Endodermal cell (in vitro differentiated cells): ENCODE measurements around the gene ODAD3. TPM values are rescaled to one million over a fixed set of nuclear protein-coding genes. Genes with fewer than 3 reads are reported as not detected.

ENCODE experiments used
- DNase-seq: peaks from one replicate; pipeline ENCODE4 v3.0.0-alpha.2; 2017
- H3K27ac ChIP-seq: 2 replicates; pipeline ENCODE4 v1.5.1; 2013; ENCODE audit warnings: mild to moderate bottlenecking, low read depth, low read length, moderate library complexity
- H3K27me3 ChIP-seq: 2 replicates; pipeline ENCODE4 v1.6.1; 2013; ENCODE audit warnings: mild to moderate bottlenecking, low read length, moderate library complexity; ENCODE audit not compliant: insufficient read depth, control insufficient read depth, poor library complexity, severe bottlenecking
- H3K36me3 ChIP-seq: 2 replicates; pipeline ENCODE4 v1.7.0; 2013; ENCODE audit warnings: mild to moderate bottlenecking, low read length, moderate library complexity; ENCODE audit not compliant: control insufficient read depth, insufficient read depth
- H3K4me1 ChIP-seq: one replicate; pipeline ENCODE4 v1.7.0; 2013; ENCODE audit warnings: low read length; ENCODE audit not compliant: control insufficient read depth, insufficient read depth
- H3K4me3 ChIP-seq: 2 replicates; pipeline ENCODE4 v1.5.1; 2013; ENCODE audit warnings: mild to moderate bottlenecking, low read length, moderate library complexity
- H3K9ac ChIP-seq: 2 replicates; pipeline ENCODE4 v1.6.1; 2013; ENCODE audit warnings: mild to moderate bottlenecking, low read length, moderate library complexity; ENCODE audit not compliant: poor library complexity, severe bottlenecking; ENCODE audit errors: extremely low read depth
- H3K9me3 ChIP-seq: 2 replicates; pipeline ENCODE4 v1.6.1; 2013; ENCODE audit warnings: mild to moderate bottlenecking, low read length, moderate library complexity; ENCODE audit not compliant: control insufficient read depth
- H3K27ac Mint-ChIP-seq: 2 replicates; pipeline ENCODE4 v1.8.0; 2020; ENCODE audit warnings: mixed read lengths
- H3K27me3 Mint-ChIP-seq: 2 replicates; pipeline ENCODE4 v1.8.0; 2021; ENCODE audit warnings: mild to moderate bottlenecking, mixed read lengths; ENCODE audit not compliant: insufficient read depth
- H3K36me3 Mint-ChIP-seq: 2 replicates; pipeline ENCODE4 v1.8.0; 2020; ENCODE audit warnings: low read depth, mixed read lengths
- H3K4me1 Mint-ChIP-seq: 2 replicates; pipeline ENCODE4 v1.8.0; 2020; ENCODE audit warnings: mixed read lengths
- H3K4me3 Mint-ChIP-seq: 2 replicates; pipeline ENCODE4 v1.8.0; 2020; ENCODE audit warnings: mild to moderate bottlenecking, moderate library complexity, mixed read lengths
- H3K9me3 Mint-ChIP-seq: 2 replicates; pipeline ENCODE4 v1.8.0; 2020; ENCODE audit warnings: mild to moderate bottlenecking, mixed read lengths
- CTCF ChIP-seq: fragments of 200-600 bp; sonication (generic); conservative IDR thresholded peaks from 2 replicates; pipeline ENCODE4 v1.5.0; 2021; ENCODE audit warnings: antibody characterized with exemption, mild to moderate bottlenecking
- WGBS, 2 experiments: methylation state at CpG; one replicate each; pipeline versions ENCODE4 v1.1.5 to v1.1.7; 2013; ENCODE audit warnings: missing lambda C conversion rate in 2 of 2, mixed read lengths in 1 of 2; ENCODE audit not compliant: insufficient coverage in 1 of 2, insufficient read length in 1 of 2; 5-methylcytosine and 5-hydroxymethylcytosine counted together
- total RNA-seq, 2 donors: library from RNA; stranded (reverse); fragmentation: NEBNext Ultra II Directional in 1 of 2; extraction: Animal tissue kit (Norgen Biotek cat#: 25700) in 1 of 2; gene quantifications; 2 replicates in 1 of 2; 3 replicates in 1 of 2; pipeline ENCODE4 v1.2.1, GENCODE V29; 2021

ODAD3 gene
- total RNA-seq, 2 donors from 2014 or later = 0.88 to 2.4 TPM

DNA sequence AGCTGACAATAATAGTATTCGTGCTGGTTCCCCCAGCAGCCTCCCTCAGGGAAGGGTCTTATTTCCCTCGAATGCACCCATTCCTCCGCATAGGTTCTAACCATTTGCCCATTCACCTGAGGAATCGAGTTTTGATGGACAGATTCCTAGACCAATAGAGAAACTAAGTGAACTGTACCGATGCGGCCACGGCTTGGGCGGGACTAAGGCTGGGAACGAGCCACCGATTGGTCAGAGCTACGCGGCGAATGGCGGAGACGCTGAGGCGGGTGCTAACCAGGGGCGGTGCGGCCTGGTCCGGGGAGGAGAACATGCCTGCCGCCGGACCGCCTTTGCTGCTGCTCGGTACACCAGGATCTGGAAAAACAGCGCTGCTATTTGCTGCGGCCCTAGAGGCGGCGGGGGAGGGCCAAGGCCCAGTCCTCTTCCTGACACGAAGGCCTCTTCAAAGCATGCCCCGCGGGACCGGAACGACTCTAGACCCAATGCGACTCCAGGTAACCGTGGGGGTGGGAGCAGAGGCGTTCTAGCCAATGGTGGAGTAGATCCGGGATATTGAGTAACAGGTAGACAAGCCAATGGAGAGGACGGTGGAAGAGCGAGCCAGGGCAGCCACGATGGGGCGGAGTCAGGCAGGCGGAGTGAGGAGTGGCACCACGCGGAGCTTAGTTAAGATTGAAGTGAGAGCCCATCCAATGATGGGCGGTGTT lies 60.3 kb downstream of the ODAD3 start, which contains the start of gene SWSAP1:
Gene SWSAP1, plus strand, starts transcription at position 234 of the 710 bp plus-strand sequence. Its CDS starts 15 bp downstream, at position 249.
- Histone ChIP-seq H3K36me3 (peaks cover 13% of the 10 kb centered on the region), H3K4me1 (peaks cover 4% of the 10 kb centered on the region), H3K9ac (peak within 1 kb of the TSS; percentile 73), H3K27ac (peak within 1 kb of the TSS; percentile 91), H3K4me3 (peak within 1 kb of the TSS; percentile 81), H3K9me3 (no peaks in the 10 kb centered on the region), H3K27me3 (no peaks in the 10 kb centered on the region)
- Mint-ChIP-seq H3K4me1 (no peaks in the 10 kb centered on the region), H3K27ac (no peak within 1 kb of the TSS), H3K9me3 (no peaks in the 10 kb centered on the region), H3K4me3 (no peak within 1 kb of the TSS), H3K27me3 (no peaks in the 10 kb centered on the region), H3K36me3 (peaks cover 26% of the 10 kb centered on the region)
- WGBS, 2 experiments = 0 to 1% methylated on average over 43 to 44 of the region's 44 CpGs
- no peak for TF ChIP-seq CTCF
- DNase-seq = peak; percentile 99

DNA sequence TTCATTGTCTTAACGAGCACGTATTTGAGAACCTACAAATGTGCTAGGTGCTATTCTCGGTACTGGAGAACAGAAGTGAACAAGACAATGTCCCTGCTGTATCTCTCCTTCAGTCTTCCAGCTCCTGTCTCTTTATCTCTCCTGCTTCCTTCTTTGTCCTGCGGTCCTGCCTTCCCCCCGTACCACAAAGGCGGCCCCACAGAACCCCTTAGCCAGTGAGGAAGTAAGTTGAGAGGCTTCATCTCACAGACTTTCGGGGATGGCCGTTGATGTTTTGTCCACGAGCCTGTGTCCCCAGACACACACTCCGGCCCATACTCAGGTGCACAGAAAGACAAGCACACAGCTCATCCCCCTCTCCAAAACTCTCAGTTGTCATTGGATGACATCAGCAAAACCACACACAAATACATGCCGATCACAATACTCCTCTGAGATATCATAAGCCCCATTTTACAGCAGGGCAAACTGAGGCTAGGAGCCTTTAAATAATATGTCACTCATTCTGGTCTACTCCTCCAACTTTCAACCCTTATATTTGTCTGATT lies 61.0 kb downstream of the ODAD3 start:
- Histone ChIP-seq H3K9ac (no peak overlapping the region), H3K9me3 (no peaks in the 10 kb centered on the region), H3K27ac (peak overlapping the region; percentile 91), H3K4me1 (peaks cover 4% of the 10 kb centered on the region), H3K27me3 (no peaks in the 10 kb centered on the region), H3K4me3 (peak overlapping the region; percentile 81), H3K36me3 (peaks cover 13% of the 10 kb centered on the region)
- WGBS, 2 experiments = 67 to 79% methylated on average over 7 to 11 of the region's 11 CpGs
- H3K36me3 Mint-ChIP-seq = peaks cover 24% of the 10 kb centered on the region
- H3K9me3 Mint-ChIP-seq = no peaks in the 10 kb centered on the region
- H3K27ac Mint-ChIP-seq = no peak overlapping the region
- DNase-seq = no peak
- TF ChIP-seq CTCF = no peak
- no peaks in the 10 kb centered on the region for H3K27me3 Mint-ChIP-seq
- no peaks in the 10 kb centered on the region for H3K4me1 Mint-ChIP-seq
- H3K4me3 Mint-ChIP-seq = no peak overlapping the region

- Mint-ChIP-seq H3K27ac (peak overlapping the region; percentile 3), H3K36me3 (peaks cover 19% of the 10 kb centered on the region), H3K27me3 (no peaks in the 10 kb centered on the region), H3K4me3 (no peak overlapping the region), H3K9me3 (no peaks in the 10 kb centered on the region), H3K4me1 (no peaks in the 10 kb centered on the region)
- Histone ChIP-seq H3K4me3 (no peak overlapping the region), H3K9me3 (no peaks in the 10 kb centered on the region), H3K36me3 (peaks cover 9% of the 10 kb centered on the region), H3K27ac (peak overlapping the region; percentile 91), H3K27me3 (no peaks in the 10 kb centered on the region), H3K9ac (no peak overlapping the region), H3K4me1 (peaks cover 4% of the 10 kb centered on the region)
- 35 to 64% methylated on average over 6 to 10 of the region's 10 CpGs for WGBS, 2 experiments
- DNase-seq = peak; percentile 89
- no peak for TF ChIP-seq CTCF
Observed at GRCh38 chr19:11373166-11373884, 61.6 kb downstream of the ODAD3 start.
